ENCODE measurements around the gene TTC4.
"Not testable (repeated sequence)": the region's sequence is repeated elsewhere in the genome, so short reads cannot be mapped to it uniquely, and the experiment has no call there.

TTC4 gene

DNA sequence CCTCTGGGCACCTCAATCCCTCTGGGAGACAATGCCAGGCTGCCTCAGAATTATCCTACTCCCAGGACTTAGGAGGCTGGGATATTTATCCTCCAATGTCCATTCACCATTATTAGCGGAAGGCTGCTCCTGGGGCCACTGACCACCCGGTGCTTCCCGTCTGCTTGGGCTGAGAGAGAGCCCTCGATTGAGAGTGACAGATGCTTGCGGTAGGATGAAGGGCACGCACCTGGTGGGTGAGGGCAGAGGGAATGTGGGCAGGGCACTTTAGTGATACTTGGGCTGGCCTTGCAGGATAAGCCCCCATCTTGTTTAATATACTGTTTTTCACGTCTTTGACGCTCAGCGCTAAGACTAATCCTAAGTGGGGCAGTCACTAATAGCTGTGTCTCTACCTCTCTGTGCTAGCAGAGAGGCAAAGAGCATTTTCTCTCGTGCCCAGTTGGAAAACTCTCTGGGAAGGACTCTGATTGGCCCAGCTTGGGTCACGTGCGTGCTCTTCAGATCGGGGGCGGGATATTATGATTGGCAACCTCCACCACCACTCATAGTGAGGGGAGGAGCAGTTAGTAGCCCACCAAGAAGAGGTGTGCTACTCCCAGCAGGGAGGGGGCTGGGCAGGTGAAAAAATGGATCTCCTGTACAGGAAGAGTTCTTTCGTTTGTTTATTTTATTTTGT is 59.3 kb downstream of the TTC4 start:
- H3K4me3 ChIP-seq (ENCODE audit: low read length) = no peak overlapping the region
- H3K4me1 ChIP-seq (ENCODE audit: control insufficient read depth, insufficient read depth, low read length) = no peaks in the 10 kb centered on the region
- H3K36me3 ChIP-seq (ENCODE audit: insufficient read depth, low read length) = no peaks in the 10 kb centered on the region
- H3K27me3 ChIP-seq (ENCODE audit: control insufficient read depth, insufficient read depth, low read length) = peaks cover 51% of the 10 kb centered on the region
- H3K4me2 ChIP-seq (ENCODE audit: low read length) = no peak overlapping the region
- no peaks in the 10 kb centered on the region for H3K9me3 ChIP-seq (replicated peaks; ENCODE audit: low read length)
- no peak overlapping the region for H3K9ac ChIP-seq (ENCODE audit: low read depth, low read length)

DNA sequence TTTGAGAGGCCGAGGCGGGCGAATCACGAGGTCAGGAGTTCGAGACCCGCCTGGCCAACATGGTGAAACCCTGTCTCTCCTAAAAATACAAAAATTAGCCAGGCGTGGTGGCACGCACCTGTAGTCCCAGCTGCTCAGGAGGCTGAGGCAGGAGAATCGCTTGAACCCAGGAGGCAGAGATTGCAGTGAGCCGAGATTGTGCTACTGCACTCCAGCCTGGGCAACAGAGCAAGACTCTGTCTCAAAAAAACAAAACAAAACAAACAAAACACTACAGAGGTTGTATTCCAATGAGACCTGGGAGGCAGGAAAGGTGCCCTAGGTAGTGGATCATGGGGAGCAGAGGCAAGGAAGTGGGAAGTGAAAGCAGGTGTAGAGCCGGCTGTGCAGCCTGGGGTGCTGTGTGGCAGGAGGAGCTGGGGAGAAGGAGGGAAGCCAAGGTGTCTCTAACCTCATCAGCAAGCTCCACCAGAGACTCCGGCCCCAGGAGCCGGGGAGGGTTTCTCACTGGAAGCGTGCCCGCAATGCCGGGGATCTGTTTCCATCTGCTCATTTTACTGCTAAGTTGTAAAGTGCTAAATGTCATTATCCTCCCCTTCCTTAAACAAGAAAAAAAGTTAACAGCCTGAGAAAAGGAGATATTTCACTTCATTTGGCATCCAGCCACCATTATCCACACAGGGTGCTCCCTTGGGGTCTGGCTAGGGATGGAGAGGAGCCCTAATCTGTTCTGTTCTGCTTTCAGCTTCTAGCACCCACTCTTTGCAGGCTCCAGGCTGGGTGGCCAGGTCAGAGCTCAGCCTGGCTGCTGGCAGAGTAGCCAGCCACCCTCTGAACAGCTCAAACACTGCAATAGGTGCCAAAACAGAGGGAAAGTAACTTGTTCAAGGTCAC is 60.4 kb downstream of the TTC4 start:
- H3K4me1 ChIP-seq (ENCODE audit: control insufficient read depth, insufficient read depth, low read length); H3K9ac ChIP-seq (ENCODE audit: low read depth, low read length); H3K9me3 ChIP-seq (replicated peaks; ENCODE audit: low read length); H3K4me2 ChIP-seq (ENCODE audit: low read length); H3K36me3 ChIP-seq (ENCODE audit: insufficient read depth, low read length); H3K4me3 ChIP-seq (ENCODE audit: low read length): not testable (repeated sequence)
- peaks cover 51% of the 10 kb centered on the region for H3K27me3 ChIP-seq (ENCODE audit: control insufficient read depth, insufficient read depth, low read length)

DNA sequence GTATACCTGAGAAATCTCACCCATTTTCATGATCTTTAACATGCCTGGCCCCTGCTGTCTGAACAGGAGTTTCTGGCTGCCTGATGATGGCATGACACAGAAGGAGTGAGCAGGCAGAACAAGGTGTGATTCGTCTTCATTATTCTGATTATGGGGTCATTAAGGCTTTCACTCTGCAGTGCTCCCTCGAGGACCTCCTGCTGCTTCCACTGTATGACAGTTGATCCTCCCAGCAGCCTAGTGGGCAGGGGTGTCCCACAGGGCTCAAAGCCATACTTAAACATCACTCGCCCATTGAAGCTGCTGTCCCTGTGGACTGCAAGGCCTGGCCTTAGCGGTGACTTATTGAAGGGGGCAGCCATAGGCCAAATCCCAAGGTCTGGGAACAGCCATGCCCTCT is 61.4 kb downstream of the TTC4 start:
- Histone ChIP-seq H3K9me3 (replicated peaks; ENCODE audit: low read length) (no peaks in the 10 kb centered on the region), H3K4me1 (ENCODE audit: control insufficient read depth, insufficient read depth, low read length) (no peaks in the 10 kb centered on the region), H3K4me3 (ENCODE audit: low read length) (no peak overlapping the region), H3K36me3 (ENCODE audit: insufficient read depth, low read length) (no peaks in the 10 kb centered on the region), H3K27me3 (ENCODE audit: control insufficient read depth, insufficient read depth, low read length) (peaks cover 55% of the 10 kb centered on the region), H3K9ac (ENCODE audit: low read depth, low read length) (no peak overlapping the region), H3K4me2 (ENCODE audit: low read length) (no peak overlapping the region)

DNA sequence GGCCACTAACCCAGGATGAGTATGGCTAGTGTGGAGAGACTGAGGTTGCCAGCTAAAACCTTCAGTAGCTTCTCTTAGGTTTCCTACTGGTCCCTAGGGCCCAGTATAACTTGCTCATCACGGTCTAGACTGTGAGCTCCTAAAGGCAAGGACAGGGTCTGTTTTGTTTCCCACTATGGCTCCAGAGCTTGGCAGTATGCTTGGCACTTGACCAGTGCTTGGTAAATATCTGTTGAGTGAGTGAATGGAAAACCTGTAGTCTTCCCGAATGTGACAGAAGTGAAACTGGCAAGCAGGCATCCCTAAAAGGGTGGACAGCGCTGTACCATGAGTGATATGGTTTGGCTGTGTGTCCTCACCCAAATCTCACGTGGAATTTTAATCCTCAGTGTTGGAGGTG is 61.8 kb downstream of the TTC4 start:
- Histone ChIP-seq H3K9ac (ENCODE audit: low read depth, low read length) (no peak overlapping the region), H3K9me3 (replicated peaks; ENCODE audit: low read length) (no peaks in the 10 kb centered on the region), H3K36me3 (ENCODE audit: insufficient read depth, low read length) (no peaks in the 10 kb centered on the region), H3K4me3 (ENCODE audit: low read length) (no peak overlapping the region), H3K4me2 (ENCODE audit: low read length) (no peak overlapping the region), H3K4me1 (ENCODE audit: control insufficient read depth, insufficient read depth, low read length) (no peaks in the 10 kb centered on the region), H3K27me3 (ENCODE audit: control insufficient read depth, insufficient read depth, low read length) (peaks cover 59% of the 10 kb centered on the region)

DNA sequence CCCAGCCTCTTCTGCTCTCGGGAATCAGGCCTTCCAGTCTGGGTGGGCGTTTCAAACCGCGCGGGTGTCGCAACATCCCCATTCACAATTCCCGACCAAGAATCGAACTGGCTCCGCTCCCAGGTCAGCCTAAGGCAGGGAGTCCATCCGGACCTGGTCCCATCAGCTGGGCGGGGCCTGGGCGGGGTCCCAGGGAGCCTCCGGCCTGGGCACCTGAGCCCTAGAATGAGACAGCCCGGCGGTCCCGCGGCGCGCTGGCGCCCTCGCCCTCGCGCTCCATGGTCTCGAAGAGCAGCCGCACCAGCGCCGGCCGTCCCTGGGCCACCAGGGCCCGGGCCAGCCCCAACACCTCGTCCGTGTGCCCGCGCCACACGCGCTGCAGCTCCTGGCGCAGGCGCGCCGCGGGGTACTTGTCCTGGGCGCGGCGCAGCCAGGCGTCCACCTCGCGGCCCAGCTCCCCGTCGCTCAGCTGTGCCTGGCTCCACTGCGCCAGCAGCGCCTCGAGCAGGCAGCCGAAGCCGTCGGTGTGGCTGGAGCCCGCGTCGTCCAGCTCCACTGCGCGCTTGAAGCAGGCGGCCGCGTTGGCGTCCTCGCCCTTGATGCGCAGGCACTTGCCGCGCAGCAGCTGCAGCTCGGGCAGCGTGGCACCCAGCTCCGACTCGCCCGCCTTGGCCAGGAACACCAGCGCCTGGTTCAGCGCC is 65.5 kb downstream of the TTC4 start:
- Histone ChIP-seq H3K36me3 (ENCODE audit: insufficient read depth, low read length) (no peaks in the 10 kb centered on the region), H3K27me3 (ENCODE audit: control insufficient read depth, insufficient read depth, low read length) (peaks cover 87% of the 10 kb centered on the region), H3K4me2 (ENCODE audit: low read length) (peak overlapping the region; percentile 29), H3K4me3 (ENCODE audit: low read length) (no peak overlapping the region), H3K4me1 (ENCODE audit: control insufficient read depth, insufficient read depth, low read length) (no peaks in the 10 kb centered on the region), H3K9me3 (replicated peaks; ENCODE audit: low read length) (no peaks in the 10 kb centered on the region), H3K9ac (ENCODE audit: low read depth, low read length) (no peak overlapping the region)

DNA sequence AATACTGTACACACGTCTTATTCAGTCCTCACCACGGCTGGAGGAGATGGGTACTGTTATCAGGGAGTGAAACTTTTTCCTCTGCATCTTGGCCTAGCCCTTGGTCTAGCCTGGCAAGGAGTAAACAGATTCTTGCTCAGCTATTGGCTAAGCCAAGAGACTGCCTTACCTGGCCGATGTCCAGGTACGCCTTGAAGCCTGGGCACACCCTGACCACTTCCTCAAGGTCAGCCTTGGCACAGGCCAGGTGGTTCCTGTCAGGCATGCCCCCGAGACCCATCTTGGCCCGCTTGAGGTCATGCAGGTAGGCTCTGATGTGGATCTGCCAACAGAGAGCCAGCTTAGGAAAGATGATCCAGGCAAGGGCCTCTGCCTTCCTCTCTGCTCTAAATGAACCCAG is 66.5 kb downstream of the TTC4 start:
- Histone ChIP-seq H3K9ac (ENCODE audit: low read depth, low read length) (no peak overlapping the region), H3K36me3 (ENCODE audit: insufficient read depth, low read length) (no peaks in the 10 kb centered on the region)

DNA sequence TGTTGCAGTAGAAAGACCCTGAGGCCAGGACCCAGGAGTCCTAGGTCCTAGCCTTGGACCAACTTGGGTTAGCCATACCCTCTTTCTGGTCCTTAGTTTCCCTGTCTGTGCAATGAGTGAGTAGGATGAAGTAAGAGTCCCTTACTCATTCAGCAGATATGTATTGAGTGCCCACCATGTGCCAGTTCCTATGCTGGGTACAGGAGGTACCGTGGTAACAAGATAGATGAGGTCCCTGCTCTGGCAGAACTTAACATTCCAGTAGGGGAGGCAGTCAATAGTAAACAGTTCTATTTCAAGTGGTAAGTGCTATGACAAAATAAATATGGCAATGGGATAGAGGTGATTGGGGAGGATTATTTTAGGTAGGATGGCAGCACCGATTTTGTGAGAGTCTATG is 66.9 kb downstream of the TTC4 start:
- Histone ChIP-seq H3K36me3 (ENCODE audit: insufficient read depth, low read length) (no peaks in the 10 kb centered on the region), H3K4me3 (ENCODE audit: low read length) (no peak overlapping the region), H3K4me2 (ENCODE audit: low read length) (no peak overlapping the region)

More for the DNA sequence above, 66.5 kb downstream of the TTC4 start:
- no peak overlapping the region for H3K4me2 ChIP-seq (ENCODE audit: low read length)
- no peak overlapping the region for H3K4me3 ChIP-seq (ENCODE audit: low read length)
- no peaks in the 10 kb centered on the region for H3K4me1 ChIP-seq (ENCODE audit: control insufficient read depth, insufficient read depth, low read length)
- peaks cover 86% of the 10 kb centered on the region for H3K27me3 ChIP-seq (ENCODE audit: control insufficient read depth, insufficient read depth, low read length)
- no peaks in the 10 kb centered on the region for H3K9me3 ChIP-seq (replicated peaks; ENCODE audit: low read length)

DNA sequence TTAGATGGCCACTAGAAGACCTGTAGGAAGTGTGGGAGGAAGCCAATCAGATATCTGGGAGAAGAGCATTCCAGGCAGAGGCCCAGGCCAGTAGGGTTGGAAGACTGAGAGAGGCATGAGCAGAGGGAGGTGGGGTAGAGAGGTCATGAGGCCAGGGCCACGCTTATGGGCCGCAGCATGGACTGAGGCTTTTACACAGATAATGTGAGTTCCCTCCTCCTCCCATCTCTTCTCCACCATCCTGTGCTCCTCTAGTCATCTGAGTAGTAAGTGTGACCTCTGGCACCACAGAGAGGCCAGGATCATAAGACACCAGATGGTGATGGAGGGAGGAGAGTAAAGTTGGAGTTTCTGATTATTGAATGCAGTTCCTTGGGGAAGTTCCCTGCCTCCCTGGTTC is 68.4 kb downstream of the TTC4 start:
- H3K36me3 ChIP-seq (ENCODE audit: insufficient read depth, low read length) = no peaks in the 10 kb centered on the region
- no peaks in the 10 kb centered on the region for H3K4me1 ChIP-seq (ENCODE audit: control insufficient read depth, insufficient read depth, low read length)
- no peak overlapping the region for H3K4me2 ChIP-seq (ENCODE audit: low read length)
- no peak overlapping the region for H3K4me3 ChIP-seq (ENCODE audit: low read length)
- H3K9ac ChIP-seq (ENCODE audit: low read depth, low read length) = no peak overlapping the region
- H3K9me3 ChIP-seq (replicated peaks; ENCODE audit: low read length) = no peaks in the 10 kb centered on the region
- peaks cover 87% of the 10 kb centered on the region for H3K27me3 ChIP-seq (ENCODE audit: control insufficient read depth, insufficient read depth, low read length)

More for the DNA sequence above, 66.9 kb downstream of the TTC4 start:
- Histone ChIP-seq H3K27me3 (ENCODE audit: control insufficient read depth, insufficient read depth, low read length) (peaks cover 87% of the 10 kb centered on the region), H3K4me1 (ENCODE audit: control insufficient read depth, insufficient read depth, low read length) (no peaks in the 10 kb centered on the region), H3K9me3 (replicated peaks; ENCODE audit: low read length) (no peaks in the 10 kb centered on the region), H3K9ac (ENCODE audit: low read depth, low read length) (no peak overlapping the region)

DNA sequence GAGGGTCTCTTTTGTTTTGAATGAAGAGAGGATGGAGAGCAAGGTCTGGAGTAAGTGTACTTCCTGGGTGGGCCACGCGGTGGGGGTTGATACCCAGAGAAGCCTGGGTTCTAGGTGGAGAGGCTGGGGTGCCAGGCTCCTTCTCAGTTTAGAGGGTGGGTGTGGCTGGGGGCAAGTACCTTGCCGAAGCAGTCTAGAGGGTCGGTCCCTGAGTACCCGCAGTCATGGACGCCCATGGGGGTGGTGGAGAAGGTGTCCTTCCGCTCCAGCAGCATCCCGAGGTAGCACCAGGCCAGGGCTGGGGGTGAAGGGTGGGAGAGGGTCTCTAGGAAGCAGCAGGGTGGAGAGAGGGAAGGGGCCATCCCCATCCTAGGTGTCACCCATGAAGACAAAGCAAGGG is 71.1 kb downstream of the TTC4 start:
- no peak overlapping the region for H3K4me2 ChIP-seq (ENCODE audit: low read length)
- H3K4me1 ChIP-seq (ENCODE audit: control insufficient read depth, insufficient read depth, low read length) = no peaks in the 10 kb centered on the region
- no peak overlapping the region for H3K9ac ChIP-seq (ENCODE audit: low read depth, low read length)
- H3K9me3 ChIP-seq (replicated peaks; ENCODE audit: low read length) = peaks cover under 1% of the 10 kb centered on the region
- no peaks in the 10 kb centered on the region for H3K36me3 ChIP-seq (ENCODE audit: insufficient read depth, low read length)
- H3K4me3 ChIP-seq (ENCODE audit: low read length) = no peak overlapping the region
- H3K27me3 ChIP-seq (ENCODE audit: control insufficient read depth, insufficient read depth, low read length) = peaks cover 89% of the 10 kb centered on the region

DNA sequence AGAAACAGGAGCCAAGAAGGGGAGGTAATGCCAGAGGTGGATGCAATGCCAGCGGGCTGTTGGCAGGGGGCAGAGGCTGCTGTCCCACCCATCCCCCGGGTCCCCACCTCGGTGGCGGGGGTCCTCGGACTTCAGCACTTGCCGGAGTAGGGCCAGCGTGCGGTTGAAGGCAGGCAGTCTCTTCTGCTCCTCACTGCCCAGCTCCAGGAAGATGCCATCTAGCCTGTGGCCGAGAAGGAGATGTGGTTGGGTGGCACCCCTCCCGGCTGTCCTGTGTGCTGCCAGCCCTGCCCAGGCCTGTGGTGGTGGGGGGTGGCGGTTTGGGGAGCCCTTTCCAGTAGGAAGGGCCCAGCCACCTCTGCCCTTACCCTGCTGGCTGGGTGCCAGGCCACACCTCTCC is 71.9 kb downstream of the TTC4 start:
- Histone ChIP-seq H3K4me1 (ENCODE audit: control insufficient read depth, insufficient read depth, low read length) (no peaks in the 10 kb centered on the region), H3K4me2 (ENCODE audit: low read length) (no peak overlapping the region), H3K36me3 (ENCODE audit: insufficient read depth, low read length) (no peaks in the 10 kb centered on the region), H3K4me3 (ENCODE audit: low read length) (no peak overlapping the region), H3K27me3 (ENCODE audit: control insufficient read depth, insufficient read depth, low read length) (peaks cover 88% of the 10 kb centered on the region), H3K9me3 (replicated peaks; ENCODE audit: low read length) (peaks cover 6% of the 10 kb centered on the region), H3K9ac (ENCODE audit: low read depth, low read length) (no peak overlapping the region)

DNA sequence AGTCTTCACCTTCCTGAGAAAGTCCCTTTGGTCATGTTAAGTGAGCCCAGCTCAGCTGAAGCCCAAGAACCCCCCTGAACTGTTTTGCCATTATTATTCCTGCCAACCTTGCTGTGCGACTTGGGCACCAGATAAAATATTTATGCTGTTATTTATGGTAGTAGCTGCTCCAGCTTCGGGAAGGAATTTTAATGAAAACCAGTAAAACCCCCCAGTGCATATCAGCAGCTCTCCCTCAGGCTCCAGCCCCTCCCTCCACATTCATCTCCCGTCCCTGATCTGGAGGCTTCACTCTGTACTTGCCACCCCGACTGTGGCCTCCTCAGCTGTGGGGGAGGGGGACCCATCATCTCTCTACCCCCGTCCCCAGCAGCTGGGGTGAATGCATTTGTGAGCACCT is 72.8 kb downstream of the TTC4 start:
- H3K4me1 ChIP-seq (ENCODE audit: control insufficient read depth, insufficient read depth, low read length) = no peaks in the 10 kb centered on the region
- peaks cover 88% of the 10 kb centered on the region for H3K27me3 ChIP-seq (ENCODE audit: control insufficient read depth, insufficient read depth, low read length)
- no peaks in the 10 kb centered on the region for H3K36me3 ChIP-seq (ENCODE audit: insufficient read depth, low read length)
- no peak overlapping the region for H3K4me2 ChIP-seq (ENCODE audit: low read length)
- peaks cover 6% of the 10 kb centered on the region for H3K9me3 ChIP-seq (replicated peaks; ENCODE audit: low read length)
- H3K9ac ChIP-seq (ENCODE audit: low read depth, low read length) = no peak overlapping the region
- no peak overlapping the region for H3K4me3 ChIP-seq (ENCODE audit: low read length)
